ENCODE measurements around the gene TCEA2.
A peak's percentile ranks its signal among the peaks of the same experiment; 100 is the strongest.

TCEA2 gene

GRCh38 chr20:64049878-64050260, 13.1 kb upstream of the TCEA2 start:
- no peak for DNase-seq

- DNase-seq, result no peak
Measured at GRCh38 chr20:64050261-64051032, 12.6 kb upstream of the TCEA2 start.

- DNase-seq, result no peak
Measured at GRCh38 chr20:64051033-64051452, 12.0 kb upstream of the TCEA2 start.

- no peak for DNase-seq
Measured at GRCh38 chr20:64051561-64052325, 11.3 kb upstream of the TCEA2 start.

GRCh38 chr20:64052326-64052722, 10.7 kb upstream of the TCEA2 start:
- no peak for DNase-seq

GRCh38 chr20:64052987-64053840, 9.8 kb upstream of the TCEA2 start:
- no peak for DNase-seq

GRCh38 chr20:64053841-64054661, 8.9 kb upstream of the TCEA2 start:
- DNase-seq, result no peak

- no peak for DNase-seq
Measured at GRCh38 chr20:64055396-64055892, 7.6 kb upstream of the TCEA2 start.

GRCh38 chr20:64055893-64056638, 6.9 kb upstream of the TCEA2 start:
- DNase-seq, result no peak

GRCh38 chr20:64056639-64056888, 6.4 kb upstream of the TCEA2 start:
- no peak for DNase-seq

GRCh38 chr20:64056889-64057627, 5.9 kb upstream of the TCEA2 start:
- no peak for DNase-seq

GRCh38 chr20:64057628-64058498, 5.1 kb upstream of the TCEA2 start:
- DNase-seq, result peak in 1 of 2 donors; percentile 71

- DNase-seq, result peak in 1 of 2 donors; percentile 49
Measured at GRCh38 chr20:64058536-64058935, 4.5 kb upstream of the TCEA2 start.

GRCh38 chr20:64062276-64062595, 762 bp upstream of the TCEA2 start:
- DNase-seq, result no peak

GRCh38 chr20:64063389-64064144, 569 bp downstream of the TCEA2 start:
- DNase-seq, result peak; percentile 46 to 48

GRCh38 chr20:64064145-64064698, 1.2 kb downstream of the TCEA2 start:
- DNase-seq, result no peak

- DNase-seq, result no peak
Measured at GRCh38 chr20:64065062-64065973, 2.3 kb downstream of the TCEA2 start.

GRCh38 chr20:64065974-64066343, 3.0 kb downstream of the TCEA2 start:
- no peak for DNase-seq

All from inflammatory macrophage treated with lipopolysaccharide for 1 hour (primary cell).